Effector memory CD4-positive, alpha-beta T cell (primary cell): ENCODE measurements around the gene PTPRK.
"Not testable (repeated sequence)": the region's sequence is repeated elsewhere in the genome, so short reads cannot be mapped to it uniquely, and the experiment has no call there.

Experiments
- DNase-seq, 3 donors: peaks; one replicate each; pipeline ENCODE4 v3.0.0-alpha.2; 2020
- H3K27ac ChIP-seq: 2 replicates; pipeline ENCODE4 v1.7.0; 2013; ENCODE audit warnings: mild to moderate bottlenecking, low read length, moderate library complexity; ENCODE audit not compliant: insufficient read depth, poor library complexity, severe bottlenecking
- H3K27me3 ChIP-seq: replicated peaks from 2 replicates; pipeline ENCODE4 v1.7.0; 2013; ENCODE audit warnings: mild to moderate bottlenecking, low read length; ENCODE audit not compliant: insufficient read depth, control insufficient read depth, poor library complexity, severe bottlenecking
- H3K36me3 ChIP-seq: 2 replicates; pipeline ENCODE4 v1.7.0; 2013; ENCODE audit warnings: mild to moderate bottlenecking, low read length, moderate library complexity; ENCODE audit not compliant: control insufficient read depth, insufficient read depth
- H3K4me1 ChIP-seq: 2 replicates; pipeline ENCODE4 v1.7.0; 2013; ENCODE audit warnings: low read length, mild to moderate bottlenecking; ENCODE audit not compliant: control insufficient read depth, insufficient read depth, poor library complexity, severe bottlenecking
- H3K4me3 ChIP-seq: 2 replicates; pipeline ENCODE4 v1.7.0; 2013; ENCODE audit warnings: low read length, low read depth, mild to moderate bottlenecking; ENCODE audit not compliant: insufficient read depth, poor library complexity, severe bottlenecking
- H3K9me3 ChIP-seq: 2 replicates; pipeline ENCODE4 v1.7.0; 2013; ENCODE audit warnings: mild to moderate bottlenecking, low read length, moderate library complexity; ENCODE audit not compliant: control insufficient read depth

Gene PTPRK

DNA sequence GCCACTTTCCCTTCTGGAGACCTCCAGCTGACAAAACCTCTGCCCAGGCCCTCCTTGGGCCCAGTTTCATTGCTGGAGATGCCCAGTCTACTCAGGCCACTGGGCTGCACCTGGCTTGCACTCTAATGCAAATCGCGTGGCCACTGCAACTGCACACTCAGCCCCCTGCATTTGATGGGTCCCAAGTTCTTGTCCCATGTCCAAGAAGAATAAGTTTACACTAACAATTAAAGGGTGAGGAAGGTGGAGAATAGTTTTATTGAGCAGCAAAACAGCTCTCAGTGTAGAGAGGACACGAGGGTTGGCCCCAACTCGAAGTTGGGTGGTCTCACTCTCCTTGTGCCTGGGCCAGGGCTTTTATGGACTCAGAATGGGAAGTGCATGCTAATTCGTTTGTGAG is 587.7 kb downstream of the PTPRK start:
- H3K27me3 ChIP-seq = no peaks in the 10 kb centered on the region
- DNase-seq = no peak
- H3K4me1 ChIP-seq = peaks cover 4% of the 10 kb centered on the region
- H3K4me3 ChIP-seq = no peak overlapping the region
- peaks cover 6% of the 10 kb centered on the region for H3K9me3 ChIP-seq
- H3K27ac ChIP-seq = no peak overlapping the region
- H3K36me3 ChIP-seq = no peaks in the 10 kb centered on the region

DNA sequence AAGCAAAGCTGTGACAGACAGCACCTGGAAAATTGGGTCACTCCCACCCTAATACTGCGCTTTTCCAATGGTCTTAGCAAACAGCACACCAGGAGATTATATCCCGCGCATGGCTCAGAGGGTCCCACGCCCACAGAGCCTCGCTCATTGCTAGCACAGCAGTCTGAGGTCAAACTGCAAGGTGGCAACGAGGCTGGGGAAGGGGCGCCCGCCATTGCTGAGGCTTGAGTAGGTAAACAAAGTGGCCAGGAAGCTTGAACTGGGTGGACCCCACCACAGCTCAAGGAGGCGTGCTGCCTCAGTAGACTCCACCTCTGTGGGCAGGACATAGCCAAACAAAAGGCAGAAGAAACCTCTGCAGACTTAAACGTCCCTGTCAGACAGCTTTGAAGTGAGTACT is 594.0 kb downstream of the PTPRK start:
- not testable (repeated sequence) for H3K9me3 ChIP-seq

DNA sequence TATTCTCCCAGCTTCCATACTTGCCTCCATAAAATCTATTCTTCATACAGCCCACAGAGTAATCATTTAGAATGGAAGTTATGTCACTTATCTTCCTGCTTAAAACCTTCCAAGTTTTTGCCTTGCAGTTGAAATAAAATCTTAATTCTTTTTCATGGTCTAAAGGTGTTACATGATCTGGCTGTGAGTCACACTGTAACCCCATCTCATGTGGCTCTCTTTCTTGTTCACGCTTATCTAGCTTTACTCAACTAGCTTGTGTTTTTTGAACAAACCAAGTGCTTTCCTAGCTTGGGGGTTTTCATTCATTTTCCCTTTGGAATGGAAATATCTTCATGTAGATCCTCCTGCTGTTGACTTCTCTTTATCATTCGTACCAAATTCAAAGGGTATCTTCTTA is 596.0 kb downstream of the PTPRK start:
- Histone ChIP-seq H3K9me3 (no peaks in the 10 kb centered on the region), H3K4me1 (peaks cover 34% of the 10 kb centered on the region), H3K4me3 (no peak overlapping the region), H3K27ac (no peak overlapping the region), H3K36me3 (no peaks in the 10 kb centered on the region), H3K27me3 (no peaks in the 10 kb centered on the region)
- no peak for DNase-seq

More for the DNA sequence above, 594.0 kb downstream of the PTPRK start:
- not testable (repeated sequence) for H3K4me3 ChIP-seq, DNase-seq, H3K36me3 ChIP-seq, H3K27me3 ChIP-seq, H3K27ac ChIP-seq
- peaks cover 16% of the 10 kb centered on the region for H3K4me1 ChIP-seq

DNA sequence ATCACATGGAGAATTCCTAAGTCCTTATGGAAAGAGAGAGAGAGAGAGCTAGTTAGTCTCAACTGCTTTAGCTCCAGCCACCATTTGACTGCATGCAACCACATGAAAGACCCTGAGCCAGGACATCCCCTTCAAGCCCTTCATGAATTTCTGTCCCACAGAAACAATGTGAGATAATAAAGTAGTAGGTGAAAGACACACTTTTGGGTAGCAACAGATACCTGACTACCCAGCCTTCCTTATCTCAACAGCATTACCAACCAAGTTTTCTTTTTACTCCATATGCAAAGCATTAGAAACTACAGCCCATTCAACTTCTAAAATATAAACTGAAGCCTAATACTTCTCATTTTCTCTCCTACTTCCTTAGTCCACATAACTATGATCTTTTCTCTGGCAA is 596.4 kb downstream of the PTPRK start:
- no peaks in the 10 kb centered on the region for H3K9me3 ChIP-seq
- H3K36me3 ChIP-seq = no peaks in the 10 kb centered on the region
- H3K4me1 ChIP-seq = peaks cover 38% of the 10 kb centered on the region
- no peak overlapping the region for H3K4me3 ChIP-seq
- no peak overlapping the region for H3K27ac ChIP-seq
- no peak for DNase-seq
- no peaks in the 10 kb centered on the region for H3K27me3 ChIP-seq

DNA sequence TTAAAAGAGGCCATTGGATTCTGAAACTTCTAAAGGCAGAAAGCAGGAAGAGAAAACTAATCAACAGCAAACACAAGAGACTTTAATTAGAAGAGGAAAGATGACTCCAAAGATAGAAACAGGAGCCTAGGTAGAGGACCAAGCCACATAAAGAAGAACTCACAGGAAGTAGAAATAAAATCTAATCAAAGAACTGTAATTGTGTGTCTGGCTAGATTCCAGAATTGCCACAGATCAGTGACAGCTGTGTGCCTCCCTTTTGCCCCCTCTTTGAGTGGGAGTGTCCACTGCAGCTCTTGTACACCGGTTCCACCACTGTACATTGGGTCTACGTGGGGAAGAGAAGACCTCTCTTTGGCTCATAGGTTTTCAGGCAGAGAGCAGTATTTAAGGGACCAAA is 597.3 kb downstream of the PTPRK start:
- no peaks in the 10 kb centered on the region for H3K27me3 ChIP-seq
- peaks cover 40% of the 10 kb centered on the region for H3K4me1 ChIP-seq
- no peak overlapping the region for H3K4me3 ChIP-seq
- H3K9me3 ChIP-seq = no peaks in the 10 kb centered on the region
- H3K36me3 ChIP-seq = no peaks in the 10 kb centered on the region
- no peak for DNase-seq
- no peak overlapping the region for H3K27ac ChIP-seq

DNA sequence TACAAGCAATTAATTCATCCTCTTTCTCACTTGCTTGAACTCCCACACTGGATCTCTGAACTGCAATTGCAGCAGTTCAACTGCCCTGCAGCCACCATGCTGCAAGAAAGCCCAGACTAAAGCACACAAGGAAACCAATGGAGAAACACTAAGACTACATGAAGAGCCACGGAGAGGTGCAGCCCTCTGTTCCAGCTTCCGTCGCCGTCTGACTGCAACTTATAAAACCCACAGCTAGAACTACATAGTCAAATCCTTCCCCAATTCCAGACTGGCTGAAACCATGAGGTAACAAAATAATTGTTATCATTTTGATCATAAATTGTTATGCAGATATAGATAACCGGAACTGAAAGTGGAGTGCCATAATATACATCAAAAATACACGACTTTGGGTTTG is 598.4 kb downstream of the PTPRK start:
- H3K27ac ChIP-seq = no peak overlapping the region
- no peaks in the 10 kb centered on the region for H3K27me3 ChIP-seq
- DNase-seq = no peak
- H3K4me3 ChIP-seq = no peak overlapping the region
- H3K4me1 ChIP-seq = peaks cover 40% of the 10 kb centered on the region
- H3K36me3 ChIP-seq = no peaks in the 10 kb centered on the region
- H3K9me3 ChIP-seq = no peaks in the 10 kb centered on the region

DNA sequence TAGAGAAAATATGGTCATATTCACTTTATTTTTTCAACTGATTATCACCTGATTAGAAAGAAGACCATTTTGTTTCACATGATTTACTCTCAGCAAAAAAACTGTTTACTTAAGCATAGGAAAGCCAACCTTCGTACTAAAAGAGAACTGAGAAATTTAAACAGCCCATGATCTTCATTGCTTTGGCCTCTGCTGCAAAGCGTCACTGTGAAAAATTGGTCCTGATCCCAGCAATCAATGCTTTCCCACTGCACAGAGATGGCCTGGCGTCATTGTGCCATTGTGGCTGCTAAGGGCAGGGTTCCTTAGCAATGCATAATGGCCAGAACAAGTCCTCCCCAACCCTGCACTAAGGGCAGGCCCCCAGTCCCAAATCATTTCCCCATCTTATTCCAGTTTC is 599.6 kb downstream of the PTPRK start:
- peaks cover 44% of the 10 kb centered on the region for H3K4me1 ChIP-seq
- DNase-seq = no peak
- H3K36me3 ChIP-seq = no peaks in the 10 kb centered on the region
- no peak overlapping the region for H3K27ac ChIP-seq
- no peak overlapping the region for H3K4me3 ChIP-seq
- no peaks in the 10 kb centered on the region for H3K9me3 ChIP-seq
- H3K27me3 ChIP-seq = no peaks in the 10 kb centered on the region
